Activated B cell treated with CpG ODN at 0.5 μM for 24 hours (primary cell): ENCODE measurements around the gene FRMPD3. TPM values are rescaled to one million over a fixed set of nuclear protein-coding genes. Genes with fewer than 3 reads are reported as not detected.

Source experiments
- ATAC-seq: fragments of 200-7000 bp; cut with Tn5 transposase; one replicate; pipeline ENCODE4 v1.10.0; 2021; ENCODE audit warnings: low read depth, mild to moderate bottlenecking, moderate library complexity
- CTCF ChIA-PET: fragments of 350-600 bp; sonication (Branson Sonifier 250); formaldehyde crosslinking; loops from one replicate; lab custom pipeline; 2021; ENCODE audit warnings: antibody characterized with exemption; lab: Charles Lee
- POLR2A ChIA-PET: fragments of 350-600 bp; sonication (Branson Sonifier 250); formaldehyde crosslinking; loops from one replicate; lab custom pipeline; 2021; ENCODE audit warnings: antibody characterized with exemption; lab: Charles Lee
- DNase-seq: peaks from one replicate; pipeline ENCODE4 v3.0.0; 2022
- H3K27ac Mint-ChIP-seq: one replicate; pipeline ENCODE4 v1.8.0; 2020; ENCODE audit warnings: mixed read lengths
- H3K27me3 Mint-ChIP-seq: one replicate; pipeline ENCODE4 v1.8.0; 2021; ENCODE audit warnings: mixed read lengths
- H3K36me3 Mint-ChIP-seq: one replicate; pipeline ENCODE4 v1.8.0; 2021; ENCODE audit warnings: low read depth, mixed read lengths
- H3K4me1 Mint-ChIP-seq: one replicate; pipeline ENCODE4 v1.8.0; 2021; ENCODE audit warnings: mixed read lengths
- H3K4me3 Mint-ChIP-seq: one replicate; pipeline ENCODE4 v1.8.0; 2020; ENCODE audit warnings: mild to moderate bottlenecking, mixed read lengths
- H3K9me3 Mint-ChIP-seq: one replicate; pipeline ENCODE4 v1.8.0; 2020; ENCODE audit warnings: mixed read lengths
- CTCF ChIP-seq: fragments of 200-600 bp; IDR thresholded peaks from one replicate; pipeline ENCODE4 v1.8.0; 2022; ENCODE audit warnings: antibody characterized with exemption, mild to moderate bottlenecking
- intact Hi-C: fragments of 100-400 bp; cut with micrococcal nuclease; formaldehyde crosslinking; loops from one replicate; pipeline ENCODE4 v1.15.1; 2024
- total RNA-seq: library from RNA; stranded (reverse); gene quantifications from 2 replicates; pipeline ENCODE4 v1.2.3, GENCODE V29; 2022

Gene FRMPD3
- total RNA-seq, result 0.22 and 0.24 TPM in 2 replicates

- no peak within 1 kb of the TSS for H3K27ac Mint-ChIP-seq
- peak within 1 kb of the TSS; percentile 77 for H3K4me3 Mint-ChIP-seq
- peaks cover 34% of the 10 kb centered on the region for H3K4me1 Mint-ChIP-seq
- DNase-seq (no peak), ATAC-seq (peak; percentile 48)
- ChIA-PET POLR2A (no interaction called here), CTCF (no interaction called here)
- intact Hi-C loops, result no loop called here
- H3K27me3 Mint-ChIP-seq, result no peaks in the 10 kb centered on the region
- no peak for TF ChIP-seq CTCF
- H3K9me3 Mint-ChIP-seq, result no peaks in the 10 kb centered on the region
- no peaks in the 10 kb centered on the region for H3K36me3 Mint-ChIP-seq
Measured at GRCh38 chrX:107448998-107449835, at the start of gene FRMPD3. Gene FRMPD3 (plus strand): TSS chrX:107449652. CDS start chrX:107526589, 76,937 bp downstream.

- H3K4me1 Mint-ChIP-seq, result peaks cover 9% of the 10 kb centered on the region
- ATAC-seq (no peak), DNase-seq (no peak)
- H3K36me3 Mint-ChIP-seq, result no peaks in the 10 kb centered on the region
- POLR2A ChIA-PET, result no interaction called here
- intact Hi-C loops, result no loop called here
- peaks cover 2% of the 10 kb centered on the region for H3K27me3 Mint-ChIP-seq
- no peak for TF ChIP-seq CTCF
- H3K9me3 Mint-ChIP-seq, result no peaks in the 10 kb centered on the region
- CTCF ChIA-PET, result no interaction called here
- H3K4me3 Mint-ChIP-seq, result no peak overlapping the region
- no peak overlapping the region for H3K27ac Mint-ChIP-seq
Measured at GRCh38 chrX:107420571-107420970, 28.9 kb upstream of the FRMPD3 start.

GRCh38 chrX:107421337-107421861 is 28.1 kb upstream of the FRMPD3 start:
- TF ChIP-seq CTCF, result no peak
- ChIA-PET POLR2A (no interaction called here), CTCF (no interaction called here)
- Mint-ChIP-seq H3K36me3 (no peaks in the 10 kb centered on the region), H3K27me3 (peaks cover 2% of the 10 kb centered on the region), H3K27ac (no peak overlapping the region), H3K4me3 (no peak overlapping the region), H3K9me3 (no peaks in the 10 kb centered on the region), H3K4me1 (peaks cover 9% of the 10 kb centered on the region)
- intact Hi-C loops, result no loop called here
- no peak for DNase-seq
- no peak for ATAC-seq

GRCh38 chrX:107429090-107429489 is 20.4 kb upstream of the FRMPD3 start:
- no peaks in the 10 kb centered on the region for H3K36me3 Mint-ChIP-seq
- no peak for ATAC-seq
- no peaks in the 10 kb centered on the region for H3K9me3 Mint-ChIP-seq
- POLR2A ChIA-PET, result no interaction called here
- no peak for DNase-seq
- H3K27ac Mint-ChIP-seq, result no peak overlapping the region
- no peaks in the 10 kb centered on the region for H3K4me1 Mint-ChIP-seq
- peaks cover 2% of the 10 kb centered on the region for H3K27me3 Mint-ChIP-seq
- CTCF ChIA-PET, result interaction anchor here (1.0 to 1.2 kb wide), 3 partner anchors 430 to 531 kb away, joined by 3 to 4 read pairs (median 3); no protein-coding TSS in a partner anchor
- intact Hi-C loops, result loop anchor here (1.0 kb wide), 2 partner anchors 404 to 531 kb away; no protein-coding TSS in a partner anchor
- H3K4me3 Mint-ChIP-seq, result no peak overlapping the region
- TF ChIP-seq CTCF, result no peak

- Mint-ChIP-seq H3K36me3 (no peaks in the 10 kb centered on the region), H3K27ac (peak overlapping the region; percentile 80), H3K9me3 (no peaks in the 10 kb centered on the region), H3K4me3 (peak overlapping the region; percentile 28), H3K4me1 (peaks cover 44% of the 10 kb centered on the region), H3K27me3 (no peaks in the 10 kb centered on the region)
- intact Hi-C loops, result no loop called here
- ATAC-seq (no peak), DNase-seq (no peak)
- ChIA-PET POLR2A (no interaction called here), CTCF (no interaction called here)
- TF ChIP-seq CTCF, result no peak
Measured at GRCh38 chrX:107440187-107440586, 9.3 kb upstream of the FRMPD3 start.
